ENCODE results near the gene DSG1. TPM values are rescaled to one million over a fixed set of nuclear protein-coding genes. Genes with fewer than 3 reads are reported as not detected.
"Not testable (repeated sequence)": the region's sequence is repeated elsewhere in the genome, so short reads cannot be mapped to it uniquely, and the experiment has no call there.

DSG1 gene
- total RNA-seq, 4 donors from 2014 or later, result 1.8 to 60.2 (median 19.4) TPM

DNA sequence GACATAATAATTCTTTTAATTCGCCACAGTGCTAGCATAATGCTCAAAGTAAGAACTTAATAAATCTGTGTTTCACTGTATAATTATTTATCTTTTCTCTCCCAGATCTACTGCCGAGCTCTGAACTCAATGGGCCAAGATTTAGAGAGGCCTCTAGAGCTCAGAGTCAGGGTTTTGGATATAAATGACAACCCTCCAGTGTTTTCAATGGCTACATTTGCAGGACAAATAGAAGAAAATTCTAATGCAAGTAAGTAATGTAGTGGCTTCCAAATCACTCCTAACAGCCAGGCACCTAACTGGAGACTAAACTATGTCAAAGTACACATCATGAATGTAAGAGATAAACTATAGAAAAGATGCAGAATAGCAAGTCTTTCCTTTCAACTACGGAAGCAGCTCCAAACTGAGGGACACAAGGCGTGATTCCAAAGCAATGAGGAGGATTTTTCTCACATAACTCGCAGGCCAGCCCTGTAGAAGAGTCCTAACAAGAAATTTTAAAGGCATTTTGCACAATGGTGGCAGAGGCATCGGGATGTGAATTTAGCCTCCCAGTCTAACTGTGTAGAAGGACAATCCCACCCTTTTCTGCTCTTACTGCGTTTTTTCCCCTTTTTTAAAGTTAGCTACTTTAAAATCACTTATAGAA, 12.0 kb downstream of the DSG1 start:
- intact Hi-C loops (cut with DNase I), result no loop called here
- no peaks in the 10 kb centered on the region for H3K9me3 ChIP-seq
- H3K27ac ChIP-seq, result no peak overlapping the region
- H3K4me3 ChIP-seq, result no peak overlapping the region
- H3K4me1 ChIP-seq, result peaks cover 0 to 6% (median 0%) of the 10 kb centered on the region in 3 donors
- 73 to 81% methylated on average over 7 of the region's 7 CpGs for WGBS, 2 donors
- no peak for DNase-seq
- TF ChIP-seq, protein P1, sequence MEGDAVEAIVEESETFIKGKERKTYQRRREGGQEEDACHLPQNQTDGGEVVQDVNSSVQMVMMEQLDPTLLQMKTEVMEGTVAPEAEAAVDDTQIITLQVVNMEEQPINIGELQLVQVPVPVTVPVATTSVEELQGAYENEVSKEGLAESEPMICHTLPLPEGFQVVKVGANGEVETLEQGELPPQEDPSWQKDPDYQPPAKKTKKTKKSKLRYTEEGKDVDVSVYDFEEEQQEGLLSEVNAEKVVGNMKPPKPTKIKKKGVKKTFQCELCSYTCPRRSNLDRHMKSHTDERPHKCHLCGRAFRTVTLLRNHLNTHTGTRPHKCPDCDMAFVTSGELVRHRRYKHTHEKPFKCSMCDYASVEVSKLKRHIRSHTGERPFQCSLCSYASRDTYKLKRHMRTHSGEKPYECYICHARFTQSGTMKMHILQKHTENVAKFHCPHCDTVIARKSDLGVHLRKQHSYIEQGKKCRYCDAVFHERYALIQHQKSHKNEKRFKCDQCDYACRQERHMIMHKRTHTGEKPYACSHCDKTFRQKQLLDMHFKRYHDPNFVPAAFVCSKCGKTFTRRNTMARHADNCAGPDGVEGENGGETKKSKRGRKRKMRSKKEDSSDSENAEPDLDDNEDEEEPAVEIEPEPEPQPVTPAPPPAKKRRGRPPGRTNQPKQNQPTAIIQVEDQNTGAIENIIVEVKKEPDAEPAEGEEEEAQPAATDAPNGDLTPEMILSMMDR (IDR thresholded peaks at IDR 0.05), result no peak
- no peak for TF ChIP-seq POLR2A (IDR thresholded peaks at IDR 0.05)
- no peaks in the 10 kb centered on the region for H3K36me3 ChIP-seq
- H3K27me3 ChIP-seq, result no peaks in the 10 kb centered on the region

DNA sequence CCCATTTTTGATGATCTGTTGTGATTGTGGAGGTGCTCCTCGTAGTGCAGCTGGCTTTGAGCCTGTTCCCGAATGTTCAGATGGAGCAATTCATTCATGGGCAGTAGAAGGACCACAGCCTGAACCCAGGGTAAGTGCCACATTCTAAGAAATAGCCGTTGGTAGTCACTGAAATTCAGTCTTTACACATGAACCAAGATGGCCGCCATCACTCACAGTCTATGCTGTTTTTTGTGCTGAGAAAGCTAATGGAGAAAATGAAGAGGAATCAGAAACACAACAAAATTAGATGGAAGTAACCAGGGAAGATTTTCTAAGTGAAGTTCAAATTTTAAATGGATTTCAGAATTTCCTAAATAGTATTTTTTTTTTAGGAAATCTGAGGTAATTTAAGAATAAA, 25.5 kb downstream of the DSG1 start:
- DNase-seq, result no peak
- TF ChIP-seq POLR2A (IDR thresholded peaks at IDR 0.05), result no peak
- TF ChIP-seq, protein P1 (IDR thresholded peaks at IDR 0.05), result no peak
- H3K27ac ChIP-seq, result no peak overlapping the region
- peaks cover 0 to 45% (median 0%) of the 10 kb centered on the region in 3 donors for H3K36me3 ChIP-seq
- intact Hi-C loops (cut with DNase I), result no loop called here
- no peaks in the 10 kb centered on the region for H3K9me3 ChIP-seq
- H3K4me3 ChIP-seq, result no peak overlapping the region
- no peaks in the 10 kb centered on the region for H3K4me1 ChIP-seq
- no peaks in the 10 kb centered on the region for H3K27me3 ChIP-seq
- 75 to 88% methylated on average over 4 of the region's 4 CpGs for WGBS, 2 donors

DNA sequence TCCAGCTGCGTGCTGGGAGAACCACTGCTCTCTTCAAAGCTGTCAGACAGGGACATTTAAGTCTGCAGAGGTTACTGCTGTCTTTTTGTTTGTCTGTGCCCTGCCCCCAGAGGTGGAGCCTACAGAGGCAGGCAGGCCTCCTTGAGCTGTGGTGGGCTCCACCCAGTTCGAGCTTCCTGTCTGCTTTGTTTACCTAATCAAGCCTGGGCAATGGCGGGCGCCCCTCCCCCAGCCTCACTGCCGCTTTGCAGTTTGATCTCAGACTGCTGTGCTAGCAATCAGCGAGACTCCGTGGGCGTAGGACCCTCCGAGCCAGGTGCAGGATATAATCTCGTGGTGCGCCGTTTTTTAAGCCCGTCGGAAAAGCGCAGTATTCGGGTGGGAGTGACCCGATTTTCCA, 35.4 kb downstream of the DSG1 start:
- DNase-seq; H3K9me3 ChIP-seq; H3K4me3 ChIP-seq; H3K4me1 ChIP-seq; H3K27ac ChIP-seq; intact Hi-C loops (cut with DNase I); H3K27me3 ChIP-seq: not testable (repeated sequence)
- no CpG with 5 or more reads among the region's 17 CpGs for WGBS, 2 donors
- H3K36me3 ChIP-seq, result peaks cover 0 to 25% (median 0%) of the 10 kb centered on the region in 3 donors

DNA sequence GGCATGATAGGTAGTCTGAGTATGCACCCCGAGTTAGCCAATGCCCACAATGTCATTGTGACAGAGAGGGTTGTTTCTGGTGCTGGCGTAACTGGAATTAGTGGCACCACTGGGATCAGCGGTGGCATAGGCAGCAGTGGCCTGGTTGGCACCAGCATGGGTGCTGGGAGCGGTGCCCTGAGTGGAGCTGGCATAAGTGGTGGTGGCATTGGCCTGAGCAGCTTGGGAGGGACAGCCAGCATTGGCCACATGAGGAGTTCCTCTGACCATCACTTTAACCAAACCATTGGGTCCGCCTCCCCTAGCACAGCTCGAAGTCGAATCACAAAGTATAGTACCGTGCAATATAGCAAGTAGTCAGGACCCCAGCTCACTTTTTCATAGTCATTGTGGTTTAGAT, 37.0 kb downstream of the DSG1 start:
- WGBS, 2 donors, result 86 to 92% methylated on average over 8 of the region's 8 CpGs
- Histone ChIP-seq H3K4me1 (no peaks in the 10 kb centered on the region), H3K27me3 (no peaks in the 10 kb centered on the region), H3K4me3 (no peak overlapping the region), H3K36me3 (peaks cover 0 to 25% (median 0%) of the 10 kb centered on the region in 3 donors), H3K9me3 (no peaks in the 10 kb centered on the region), H3K27ac (no peak overlapping the region)
- TF ChIP-seq, protein P1 (IDR thresholded peaks at IDR 0.05), result no peak
- TF ChIP-seq POLR2A (IDR thresholded peaks at IDR 0.05), result no peak
- no peak for DNase-seq
- intact Hi-C loops (cut with DNase I), result no loop called here

DNA sequence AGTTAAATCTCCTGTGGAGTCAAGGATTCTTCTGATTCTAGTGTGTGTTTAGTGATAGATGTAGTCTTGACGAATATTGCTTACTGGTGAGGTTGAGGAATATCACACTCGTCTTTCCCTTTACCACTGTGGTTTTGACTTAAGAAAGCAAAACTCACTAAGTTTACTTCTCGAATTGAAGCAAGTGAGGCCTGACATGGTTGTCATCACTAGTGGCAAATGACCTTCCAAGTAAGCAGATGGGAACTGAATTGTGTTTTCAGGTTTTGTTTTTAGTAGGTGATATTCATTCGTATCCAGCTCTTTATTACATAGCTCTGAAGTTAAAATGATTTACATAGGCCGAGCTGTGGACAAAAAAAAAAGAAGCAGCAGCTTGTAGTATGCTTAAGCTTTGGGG, 38.1 kb downstream of the DSG1 start:
- no peak for TF ChIP-seq POLR2A (IDR thresholded peaks at IDR 0.05)
- TF ChIP-seq, protein P1 (IDR thresholded peaks at IDR 0.05), result no peak
- Histone ChIP-seq H3K9me3 (no peaks in the 10 kb centered on the region), H3K27me3 (no peaks in the 10 kb centered on the region), H3K36me3 (peaks cover 0 to 25% (median 0%) of the 10 kb centered on the region in 3 donors), H3K4me3 (no peak overlapping the region), H3K27ac (no peak overlapping the region), H3K4me1 (no peaks in the 10 kb centered on the region)
- no peak for DNase-seq
- intact Hi-C loops (cut with DNase I), result no loop called here
- 76 to 82% methylated on average over 5 of the region's 5 CpGs for WGBS, 2 donors

DNA sequence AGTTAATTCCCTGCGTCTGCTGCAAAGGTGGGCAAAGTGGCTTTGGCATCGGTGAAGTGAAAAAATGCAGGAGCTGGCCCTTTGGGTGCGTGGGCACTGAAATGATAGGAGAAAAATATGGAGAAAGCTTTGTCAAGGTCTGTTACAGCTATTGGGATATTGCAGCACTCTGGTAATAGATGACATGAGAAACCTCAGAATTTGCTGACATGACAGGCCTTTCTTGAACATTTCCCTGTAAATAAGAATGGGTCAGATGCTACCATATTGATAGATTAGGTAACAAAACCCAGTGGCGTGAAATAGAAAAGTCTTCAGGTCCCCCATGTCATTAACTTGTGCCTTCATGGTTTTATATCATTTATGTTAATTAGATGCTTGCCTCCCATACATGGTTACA, 46.2 kb downstream of the DSG1 start:
- Histone ChIP-seq H3K36me3 (peaks cover 0 to 21% (median 0%) of the 10 kb centered on the region in 3 donors), H3K9me3 (no peaks in the 10 kb centered on the region), H3K4me1 (no peaks in the 10 kb centered on the region), H3K27me3 (no peaks in the 10 kb centered on the region), H3K4me3 (no peak overlapping the region), H3K27ac (no peak overlapping the region)
- 93 to 94% methylated on average over 4 of the region's 4 CpGs for WGBS, 2 donors
- no peak for TF ChIP-seq POLR2A (IDR thresholded peaks at IDR 0.05)
- TF ChIP-seq, protein P1 (IDR thresholded peaks at IDR 0.05), result no peak
- intact Hi-C loops (cut with DNase I), result no loop called here
- DNase-seq, result no peak

Measured in esophagus squamous epithelium (tissue), 5 donors.